GM23248 (cell line): ENCODE measurements around the gene CLDN19. TPM values are rescaled to one million over a fixed set of nuclear protein-coding genes. Genes with fewer than 3 reads are reported as not detected.

Experiments used
- DNase-seq: peaks from one replicate; pipeline ENCODE4 v3.0.0-alpha.2; 2015
- H2AFZ ChIP-seq: fragments of 200-600 bp; sonication (generic); 2 replicates; pipeline ENCODE4 v1.6.1; 2016; ENCODE audit warnings: antibody characterized with exemption
- H3F3A ChIP-seq: fragments of 200-600 bp; sonication (generic); 2 replicates; pipeline ENCODE4 v1.6.1; 2016; ENCODE audit warnings: mild to moderate bottlenecking, antibody characterized with exemption, mixed run types; ENCODE audit not compliant: insufficient read depth
- H3K27ac ChIP-seq: fragments of 200-600 bp; sonication (generic); 2 replicates; pipeline ENCODE4 v1.5.1; 2016; ENCODE audit warnings: mild to moderate bottlenecking
- H3K27me3 ChIP-seq: fragments of 200-600 bp; sonication (generic); replicated peaks from 2 replicates; pipeline ENCODE4 v1.6.1; 2016; ENCODE audit warnings: mild to moderate bottlenecking; ENCODE audit not compliant: insufficient read depth
- H3K36me3 ChIP-seq: fragments of 200-600 bp; sonication (generic); 2 replicates; pipeline ENCODE4 v1.6.1; 2016; ENCODE audit warnings: low read depth, mild to moderate bottlenecking
- H3K4me1 ChIP-seq: fragments of 200-600 bp; sonication (generic); 2 replicates; pipeline ENCODE4 v1.6.1; 2016; ENCODE audit warnings: mild to moderate bottlenecking; ENCODE audit not compliant: insufficient read depth
- H3K4me2 ChIP-seq: fragments of 200-600 bp; sonication (generic); one replicate; pipeline ENCODE4 v1.6.1; 2016; ENCODE audit warnings: mild to moderate bottlenecking; ENCODE audit not compliant: unreplicated experiment
- H3K4me3 ChIP-seq: fragments of 200-600 bp; sonication (generic); 2 replicates; pipeline ENCODE4 v1.5.1; 2016; ENCODE audit warnings: mild to moderate bottlenecking
- H3K79me2 ChIP-seq: fragments of 200-600 bp; sonication (generic); 2 replicates; pipeline ENCODE4 v1.6.1; 2016; ENCODE audit warnings: mild to moderate bottlenecking; ENCODE audit not compliant: insufficient read depth
- H3K9ac ChIP-seq: fragments of 200-600 bp; sonication (generic); 2 replicates; pipeline ENCODE4 v1.6.1; 2016; ENCODE audit warnings: mild to moderate bottlenecking
- H3K9me2 ChIP-seq: fragments of 200-600 bp; sonication (generic); 2 replicates; pipeline ENCODE4 v1.6.1; 2016; ENCODE audit warnings: mixed run types, mild to moderate bottlenecking, moderate library complexity; ENCODE audit not compliant: insufficient read depth
- H3K9me3 ChIP-seq: fragments of 200-600 bp; sonication (generic); one replicate; pipeline ENCODE4 v1.6.1; 2017; ENCODE audit warnings: low read depth
- H4K20me1 ChIP-seq: fragments of 200-600 bp; sonication (generic); 2 replicates; pipeline ENCODE4 v1.6.0; 2016; ENCODE audit not compliant: insufficient read depth
- EZH2 ChIP-seq: fragments of 200-600 bp; sonication (generic); IDR thresholded peaks from 2 replicates; pipeline ENCODE4 v1.6.1; 2018; ENCODE audit warnings: antibody characterized with exemption, mild to moderate bottlenecking; ENCODE audit not compliant: insufficient read depth, poor library complexity, severe bottlenecking
- EZH2phosphoT487 ChIP-seq: fragments of 200-600 bp; sonication (generic); IDR thresholded peaks from 2 replicates; pipeline ENCODE4 v1.6.1; 2018; ENCODE audit warnings: antibody characterized with exemption, moderate library complexity, mild to moderate bottlenecking, low read depth; ENCODE audit not compliant: insufficient read depth
- WGBS, 2 experiments: methylation state at CpG; one replicate each; pipeline ENCODE4 v1.1.6; 2015 to 2017; ENCODE audit warnings: low lambda C conversion rate in 2 of 2, low coverage in 1 of 2; ENCODE audit errors: missing lambda C conversion rate in 2 of 2; 5-methylcytosine and 5-hydroxymethylcytosine counted together
- in situ Hi-C: fragments of 300-500 bp; cut with MboI; formaldehyde crosslinking; loops from 2 replicates; pipeline ENCODE4 v1.15.0; 2020
- polyA plus RNA-seq: library from polyadenylated mRNA; unstranded; fragments of >200 nt; fragmentation: Nextera tagmentation; extraction: Ambion mirVana; gene quantifications from 2 replicates; pipeline ENCODE4 v1.2.1, GENCODE V29; 2016
- total RNA-seq: library from RNA; depleted of rRNA; stranded (reverse); fragments of >200 nt; shearing (Covaris generic); gene quantifications from 2 replicates; pipeline ENCODE4 v1.2.3, GENCODE V29; 2014

The CLDN19 gene
- total and polyA plus RNA-seq, 2 experiments from 2014 or later = not detected

DNA sequence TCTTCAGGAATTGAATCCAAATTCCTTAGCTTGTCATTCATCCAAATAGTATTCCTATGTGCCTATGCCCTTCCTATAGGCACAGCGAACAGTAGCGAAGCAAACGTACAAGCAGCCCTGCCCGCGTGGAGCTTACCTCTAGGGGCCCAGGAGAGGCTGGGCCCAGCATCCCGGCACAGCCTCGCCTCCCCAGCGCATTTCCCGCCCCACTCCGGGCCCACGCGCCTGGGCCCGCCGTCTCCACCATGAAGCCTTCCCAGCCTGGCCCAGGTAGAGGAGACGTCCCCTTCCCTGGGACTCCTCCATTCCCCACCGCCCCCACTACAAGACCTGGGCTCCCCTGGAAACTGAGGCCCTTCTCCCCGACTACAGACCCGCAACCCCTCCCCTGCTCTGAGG lies 44.5 kb upstream of the CLDN19 start:
- peaks cover 6% of the 10 kb centered on the region; the same call in 1 of the 2 replicates for H3K36me3 ChIP-seq
- no peaks in the 10 kb centered on the region for H3K4me1 ChIP-seq
- no peak overlapping the region for H3K4me2 ChIP-seq
- no peaks in the 10 kb centered on the region for H3K79me2 ChIP-seq
- no peak for DNase-seq
- H3K9ac ChIP-seq = no peak overlapping the region
- no peaks in the 10 kb centered on the region for H3K9me3 ChIP-seq
- H3K9me2 ChIP-seq = no peaks in the 10 kb centered on the region
- no peaks in the 10 kb centered on the region for H3K27me3 ChIP-seq
- no peak overlapping the region for H2AFZ ChIP-seq
- in situ Hi-C loops = no loop called here
- H4K20me1 ChIP-seq = no peaks in the 10 kb centered on the region
- 97 to 98% methylated on average over 12 to 18 of the region's 18 CpGs for WGBS, 2 experiments
- no peaks in the 10 kb centered on the region for H3F3A ChIP-seq
- no peak overlapping the region for H3K27ac ChIP-seq
- H3K4me3 ChIP-seq = no peak overlapping the region
- TF ChIP-seq EZH2 = no peak
- TF ChIP-seq EZH2phosphoT487 = no peak

DNA sequence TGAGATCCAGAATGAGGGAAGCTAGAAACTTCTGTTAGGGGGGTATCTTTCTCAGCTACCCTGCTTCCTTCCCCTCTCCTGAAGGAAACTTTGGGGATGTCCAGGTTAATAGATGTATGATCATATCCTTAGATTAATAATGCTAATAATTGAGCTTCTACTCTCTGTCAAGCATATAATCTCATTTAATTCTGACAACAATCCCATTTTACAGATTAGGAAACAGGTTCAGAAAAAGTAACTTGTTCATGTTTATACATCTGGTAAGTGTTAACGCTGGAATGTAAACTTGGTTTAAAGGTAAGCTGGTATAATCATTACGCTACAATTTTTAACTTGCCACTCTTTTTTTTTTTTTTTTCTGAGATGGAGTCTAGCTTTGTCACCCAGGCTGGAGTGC lies 43.1 kb upstream of the CLDN19 start:
- no peak overlapping the region for H3K4me2 ChIP-seq
- no peak for TF ChIP-seq EZH2phosphoT487
- no peak for TF ChIP-seq EZH2
- no peaks in the 10 kb centered on the region for H3F3A ChIP-seq
- H3K36me3 ChIP-seq = peaks cover 6% of the 10 kb centered on the region; the same call in 1 of the 2 replicates
- H2AFZ ChIP-seq = no peak overlapping the region
- no peak for DNase-seq
- no peaks in the 10 kb centered on the region for H3K9me2 ChIP-seq
- in situ Hi-C loops = no loop called here
- no peaks in the 10 kb centered on the region for H3K4me1 ChIP-seq
- no peaks in the 10 kb centered on the region for H4K20me1 ChIP-seq
- no peak overlapping the region for H3K9ac ChIP-seq
- no peaks in the 10 kb centered on the region for H3K79me2 ChIP-seq
- no peaks in the 10 kb centered on the region for H3K9me3 ChIP-seq
- H3K4me3 ChIP-seq = no peak overlapping the region
- H3K27ac ChIP-seq = no peak overlapping the region
- 94 to 98% methylated on average over 2 of the region's 2 CpGs for WGBS, 2 experiments
- no peaks in the 10 kb centered on the region for H3K27me3 ChIP-seq

DNA sequence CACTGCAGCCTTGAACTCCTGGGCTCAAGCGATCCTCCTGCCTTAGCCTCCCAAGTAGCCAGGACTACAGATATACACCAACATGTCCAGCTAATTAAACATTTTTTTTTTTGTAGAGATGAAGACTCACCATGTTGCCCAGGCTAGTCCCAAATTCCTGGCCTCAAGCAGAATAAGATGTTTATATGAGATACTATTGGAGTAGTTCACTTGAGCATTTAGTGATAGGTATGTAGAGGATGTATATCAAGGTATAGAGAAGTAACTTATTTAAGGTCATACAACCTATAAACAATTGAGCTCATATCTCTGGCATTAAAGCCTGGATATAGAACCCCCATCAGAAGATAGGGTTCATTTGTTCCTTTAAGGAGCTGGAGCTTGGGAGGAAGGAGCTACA lies 40.1 kb upstream of the CLDN19 start:
- Histone ChIP-seq H2AFZ (no peak overlapping the region), H3F3A (no peaks in the 10 kb centered on the region), H3K4me1 (no peaks in the 10 kb centered on the region), H3K4me3 (no peak overlapping the region), H3K36me3 (peaks cover 15% of the 10 kb centered on the region), H3K27ac (no peak overlapping the region), H3K79me2 (no peaks in the 10 kb centered on the region), H3K9me3 (no peaks in the 10 kb centered on the region), H3K9ac (no peak overlapping the region), H3K27me3 (no peaks in the 10 kb centered on the region), H3K9me2 (no peaks in the 10 kb centered on the region), H3K4me2 (no peak overlapping the region), H4K20me1 (no peaks in the 10 kb centered on the region)
- TF ChIP-seq EZH2 (no peak), EZH2phosphoT487 (no peak)
- in situ Hi-C loops = no loop called here
- WGBS, 2 experiments = 93 to 100% methylated on average over 1 of the region's 1 CpG
- DNase-seq = no peak

DNA sequence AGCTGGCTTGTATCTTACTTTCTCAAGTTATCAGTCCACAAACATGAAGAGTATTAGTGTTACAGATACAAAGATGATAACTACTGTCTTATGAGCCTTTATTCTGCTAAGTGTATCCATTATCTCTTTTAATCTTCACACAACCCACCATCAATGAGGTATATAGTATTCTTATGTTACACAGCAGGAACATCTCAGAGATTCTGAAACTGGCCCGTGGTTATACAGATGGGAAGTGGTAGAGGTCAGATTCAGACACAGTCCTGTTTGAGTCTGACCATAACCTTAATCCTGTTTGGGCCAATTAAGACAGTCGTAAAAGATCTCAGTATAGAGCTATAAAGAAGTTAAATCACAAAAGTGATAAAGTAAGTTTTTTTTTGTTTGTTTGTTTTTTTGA lies 39.7 kb upstream of the CLDN19 start:
- no peak for TF ChIP-seq EZH2
- no peak for TF ChIP-seq EZH2phosphoT487
- no peak overlapping the region for H3K27ac ChIP-seq
- H2AFZ ChIP-seq = no peak overlapping the region
- 66% methylated on average over 2 of the region's 2 CpGs for WGBS, 2 experiments
- peaks cover 19% of the 10 kb centered on the region for H3K36me3 ChIP-seq
- H3K9me2 ChIP-seq = no peaks in the 10 kb centered on the region
- no peaks in the 10 kb centered on the region for H4K20me1 ChIP-seq
- H3K9me3 ChIP-seq = no peaks in the 10 kb centered on the region
- H3K27me3 ChIP-seq = no peaks in the 10 kb centered on the region
- in situ Hi-C loops = loop anchor here (10.0 kb wide), 1 partner anchor 295 kb away; no protein-coding TSS in a partner anchor
- H3K9ac ChIP-seq = no peak overlapping the region
- H3K4me2 ChIP-seq = no peak overlapping the region
- H3K4me3 ChIP-seq = no peak overlapping the region
- 0 out of 2 replicates have a peak, but pooled peaks cover under 1% of the 10 kb centered on the region for H3F3A ChIP-seq
- no peaks in the 10 kb centered on the region for H3K79me2 ChIP-seq
- H3K4me1 ChIP-seq = no peaks in the 10 kb centered on the region
- DNase-seq = no peak

DNA sequence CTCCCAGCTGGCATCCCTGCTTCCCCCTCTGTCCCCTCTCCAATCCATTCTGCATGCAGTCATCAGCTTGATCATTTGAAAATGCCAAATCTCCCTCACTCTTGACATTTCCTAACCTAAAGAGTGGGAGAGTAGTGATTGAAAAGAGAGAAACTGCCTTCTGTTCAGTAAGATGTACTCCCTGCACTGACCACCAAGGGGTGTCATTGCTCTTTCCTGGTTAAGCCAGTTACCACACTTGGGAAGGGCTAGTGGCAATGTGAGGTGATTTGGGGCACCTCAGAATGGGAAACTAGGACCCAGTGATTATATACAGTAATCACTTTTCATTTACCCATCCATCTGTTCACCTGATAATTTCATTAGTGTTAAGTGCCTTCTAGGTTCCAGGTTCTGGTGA lies 37.8 kb upstream of the CLDN19 start:
- no peaks in the 10 kb centered on the region for H3K9me3 ChIP-seq
- H3K27me3 ChIP-seq = no peaks in the 10 kb centered on the region
- 0 out of 2 replicates have a peak, but pooled peaks cover 7% of the 10 kb centered on the region for H3F3A ChIP-seq
- no peaks in the 10 kb centered on the region for H3K9me2 ChIP-seq
- peaks cover 19% of the 10 kb centered on the region for H3K36me3 ChIP-seq
- H2AFZ ChIP-seq = no peak overlapping the region
- DNase-seq = peak; percentile 65
- TF ChIP-seq EZH2phosphoT487 (no peak), EZH2 (no peak)
- peaks cover 7% of the 10 kb centered on the region for H3K79me2 ChIP-seq
- no peak overlapping the region for H3K9ac ChIP-seq
- H3K4me3 ChIP-seq = no peak overlapping the region
- no peaks in the 10 kb centered on the region for H4K20me1 ChIP-seq
- no peak overlapping the region for H3K4me2 ChIP-seq
- no peak overlapping the region for H3K27ac ChIP-seq
- in situ Hi-C loops = loop anchor here (10.0 kb wide), 1 partner anchor 297 kb away; no protein-coding TSS in a partner anchor
- no peaks in the 10 kb centered on the region for H3K4me1 ChIP-seq
